BE2C (cell line): ENCODE data around the gene ID4.
A peak's percentile ranks its signal among the peaks of the same experiment; 100 is the strongest.

ENCODE experiments used
- DNase-seq: peaks from one replicate; pipeline ENCODE4 v3.0.0-alpha.2; 2020
- H3K27me3 ChIP-seq: fragments of 250-450 bp; sonication (Bioruptor Pico); 2 replicates; pipeline ENCODE4 v1.5.1; 2020; ENCODE audit warnings: mild to moderate bottlenecking
- H3K36me3 ChIP-seq: fragments of 250-450 bp; sonication (Bioruptor Pico); 2 replicates; pipeline ENCODE4 v1.5.1; 2020; ENCODE audit warnings: mild to moderate bottlenecking
- H3K4me1 ChIP-seq: fragments of 250-450 bp; sonication (Bioruptor Pico); 2 replicates; pipeline ENCODE4 v1.5.1; 2020
- H3K4me3 ChIP-seq: 2 replicates; pipeline ENCODE4 v1.5.1; 2011; ENCODE audit warnings: low read depth, low read length
- H3K9me3 ChIP-seq: fragments of 250-450 bp; sonication (Bioruptor Pico); 2 replicates; pipeline ENCODE4 v1.5.1; 2020
- CTCF ChIP-seq: IDR thresholded peaks from 2 replicates; pipeline ENCODE4 v1.5.1; 2012; ENCODE audit warnings: mild to moderate bottlenecking, low read depth, low read length

ID4 gene

GRCh38 chr6:19830171-19830570 is 7.0 kb upstream of the ID4 start:
- TF ChIP-seq CTCF = no peak
- H3K27me3 ChIP-seq = peaks cover 14% of the 10 kb centered on the region
- no peaks in the 10 kb centered on the region for H3K4me1 ChIP-seq
- H3K36me3 ChIP-seq = no peaks in the 10 kb centered on the region
- H3K9me3 ChIP-seq = no peaks in the 10 kb centered on the region
- no peak for DNase-seq
- H3K4me3 ChIP-seq = no peak overlapping the region

- no peaks in the 10 kb centered on the region for H3K9me3 ChIP-seq
- no peak for DNase-seq
- no peaks in the 10 kb centered on the region for H3K36me3 ChIP-seq
- TF ChIP-seq CTCF = no peak
- H3K4me3 ChIP-seq = no peak overlapping the region
- peaks cover 26% of the 10 kb centered on the region for H3K27me3 ChIP-seq
- H3K4me1 ChIP-seq = no peaks in the 10 kb centered on the region
Measured at GRCh38 chr6:19831358-19831757, 5.8 kb upstream of the ID4 start.

- H3K9me3 ChIP-seq = no peaks in the 10 kb centered on the region
- no peaks in the 10 kb centered on the region for H3K36me3 ChIP-seq
- H3K4me1 ChIP-seq = peaks cover 2% of the 10 kb centered on the region; the same call in 1 of the 2 replicates
- H3K4me3 ChIP-seq = no peak overlapping the region
- DNase-seq = no peak
- TF ChIP-seq CTCF = no peak
- H3K27me3 ChIP-seq = peaks cover 50% of the 10 kb centered on the region
Measured at GRCh38 chr6:19833947-19834346, 3.2 kb upstream of the ID4 start.

GRCh38 chr6:19834858-19835257 is 2.3 kb upstream of the ID4 start:
- Histone ChIP-seq H3K4me3 (no peak overlapping the region), H3K27me3 (peaks cover 55% of the 10 kb centered on the region)
- no peak for DNase-seq

GRCh38 chr6:19835605-19836004 is 1.6 kb upstream of the ID4 start:
- Histone ChIP-seq H3K4me1 (peaks cover 4% of the 10 kb centered on the region; the same call in 1 of the 2 replicates), H3K4me3 (no peak overlapping the region), H3K27me3 (peaks cover 63% of the 10 kb centered on the region), H3K9me3 (no peaks in the 10 kb centered on the region), H3K36me3 (no peaks in the 10 kb centered on the region)
- no peak for DNase-seq
- no peak for TF ChIP-seq CTCF

More at GRCh38 chr6:19834858-19835257, 2.3 kb upstream of the ID4 start:
- no peaks in the 10 kb centered on the region for H3K36me3 ChIP-seq
- H3K9me3 ChIP-seq = no peaks in the 10 kb centered on the region
- H3K4me1 ChIP-seq = peaks cover 4% of the 10 kb centered on the region; the same call in 1 of the 2 replicates
- TF ChIP-seq CTCF = no peak

GRCh38 chr6:19837511-19838441 is 606 bp downstream of the ID4 start:
- TF ChIP-seq CTCF = no peak
- no peaks in the 10 kb centered on the region for H3K9me3 ChIP-seq
- peaks cover 4% of the 10 kb centered on the region; the same call in 1 of the 2 replicates for H3K4me1 ChIP-seq
- H3K36me3 ChIP-seq = no peaks in the 10 kb centered on the region
- peak; percentile 51 for DNase-seq
- H3K27me3 ChIP-seq = peaks cover 84% of the 10 kb centered on the region
- peak overlapping the region; percentile 59 for H3K4me3 ChIP-seq
